Retinal pigment epithelial cell (primary cell): ENCODE results near the gene KRTAP5-6.

Experiments
- DNase-seq: peaks from one replicate; pipeline ENCODE4 v3.0.0-alpha.2; 2010; ENCODE audit warnings: low read depth
- H3K4me3 ChIP-seq: 2 replicates; pipeline ENCODE4 v1.5.1; 2011; ENCODE audit warnings: mild to moderate bottlenecking, low read length, control low read depth, moderate library complexity
- TF ChIP-seq, protein P1 (sequence below): conservative IDR thresholded peaks from 2 replicates; pipeline ENCODE4 v1.5.1; 2011; ENCODE audit warnings: low read depth, low read length, control low read depth, inconsistent platforms

Gene KRTAP5-6

GRCh38 chr11:1735271-1735670 lies 38.3 kb downstream of the KRTAP5-6 start:
- no peak for DNase-seq
- no peak overlapping the region for H3K4me3 ChIP-seq
- TF ChIP-seq, protein P1, sequence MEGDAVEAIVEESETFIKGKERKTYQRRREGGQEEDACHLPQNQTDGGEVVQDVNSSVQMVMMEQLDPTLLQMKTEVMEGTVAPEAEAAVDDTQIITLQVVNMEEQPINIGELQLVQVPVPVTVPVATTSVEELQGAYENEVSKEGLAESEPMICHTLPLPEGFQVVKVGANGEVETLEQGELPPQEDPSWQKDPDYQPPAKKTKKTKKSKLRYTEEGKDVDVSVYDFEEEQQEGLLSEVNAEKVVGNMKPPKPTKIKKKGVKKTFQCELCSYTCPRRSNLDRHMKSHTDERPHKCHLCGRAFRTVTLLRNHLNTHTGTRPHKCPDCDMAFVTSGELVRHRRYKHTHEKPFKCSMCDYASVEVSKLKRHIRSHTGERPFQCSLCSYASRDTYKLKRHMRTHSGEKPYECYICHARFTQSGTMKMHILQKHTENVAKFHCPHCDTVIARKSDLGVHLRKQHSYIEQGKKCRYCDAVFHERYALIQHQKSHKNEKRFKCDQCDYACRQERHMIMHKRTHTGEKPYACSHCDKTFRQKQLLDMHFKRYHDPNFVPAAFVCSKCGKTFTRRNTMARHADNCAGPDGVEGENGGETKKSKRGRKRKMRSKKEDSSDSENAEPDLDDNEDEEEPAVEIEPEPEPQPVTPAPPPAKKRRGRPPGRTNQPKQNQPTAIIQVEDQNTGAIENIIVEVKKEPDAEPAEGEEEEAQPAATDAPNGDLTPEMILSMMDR = no peak

GRCh38 chr11:1736447-1736992 lies 39.5 kb downstream of the KRTAP5-6 start:
- no peak for DNase-seq
- TF ChIP-seq, protein P1 = no peak
- H3K4me3 ChIP-seq = no peak overlapping the region

GRCh38 chr11:1737080-1737757 lies 40.2 kb downstream of the KRTAP5-6 start:
- H3K4me3 ChIP-seq = no peak overlapping the region
- no peak for DNase-seq
- TF ChIP-seq, protein P1 = no peak

GRCh38 chr11:1738380-1738779 lies 41.4 kb downstream of the KRTAP5-6 start:
- no peak overlapping the region for H3K4me3 ChIP-seq
- TF ChIP-seq, protein P1 = no peak
- DNase-seq = no peak

DNA sequence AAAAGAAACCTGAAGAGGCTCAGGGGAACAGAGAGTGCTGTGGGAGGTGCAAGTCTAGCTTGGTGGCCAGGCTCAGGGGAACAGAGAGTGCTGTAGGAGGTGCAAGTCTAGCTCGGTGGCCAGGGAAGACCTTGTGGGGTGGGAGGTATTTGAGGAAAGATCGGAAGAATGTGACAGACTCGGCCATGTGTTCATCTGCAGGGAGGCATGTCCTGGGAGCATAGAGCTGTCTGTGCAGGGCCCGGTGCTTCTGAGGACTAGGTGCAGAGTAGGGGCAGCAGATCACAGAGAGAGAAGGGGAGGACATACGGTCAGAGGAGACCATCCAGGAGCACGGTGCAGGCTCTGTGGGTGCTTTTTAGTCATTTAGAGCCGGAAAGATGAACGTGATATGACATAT lies 42.6 kb downstream of the KRTAP5-6 start:
- no peak for DNase-seq
- no peak overlapping the region for H3K4me3 ChIP-seq
- TF ChIP-seq, protein P1 = no peak

GRCh38 chr11:1740786-1741530 lies 44.0 kb downstream of the KRTAP5-6 start:
- H3K4me3 ChIP-seq = no peak overlapping the region
- no peak for DNase-seq
- TF ChIP-seq, protein P1 = no peak
